ENCODE data around the gene CARMIL1.

Gene CARMIL1

GRCh38 chr6:25601800-25602673, 322.9 kb downstream of the CARMIL1 start:
- peak; percentile 14 for DNase-seq (ENCODE audit: low read depth)
- no peak overlapping the region for H3K4me3 ChIP-seq (ENCODE audit: low read length)
- TF ChIP-seq CTCF (conservative IDR thresholded peaks at IDR 0.05; ENCODE audit: low read depth, low read length) = peak; percentile 37

DNA sequence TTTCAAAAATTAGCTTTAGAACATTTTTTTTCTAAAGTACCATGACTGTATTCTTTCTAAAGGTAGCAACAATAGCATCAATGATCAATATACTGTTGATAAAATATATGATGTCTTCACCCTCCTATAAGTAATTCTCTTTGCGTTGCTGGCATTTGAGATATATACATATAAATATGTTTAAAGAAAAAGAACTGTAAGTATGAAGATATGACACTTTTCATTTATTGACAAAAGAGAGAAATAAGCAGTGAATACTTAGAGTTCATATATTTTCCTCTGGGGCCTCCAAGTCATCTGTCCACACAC, 323.5 kb downstream of the CARMIL1 start:
- TF ChIP-seq CTCF (conservative IDR thresholded peaks at IDR 0.05; ENCODE audit: low read depth, low read length) = no peak
- no peak overlapping the region for H3K4me3 ChIP-seq (ENCODE audit: low read length)

GRCh38 chr6:25603251-25603650, 324.1 kb downstream of the CARMIL1 start:
- H3K4me3 ChIP-seq (ENCODE audit: low read length) = no peak overlapping the region
- DNase-seq (ENCODE audit: low read depth) = no peak
- TF ChIP-seq CTCF (conservative IDR thresholded peaks at IDR 0.05; ENCODE audit: low read depth, low read length) = no peak

More for the DNA sequence above, 323.5 kb downstream of the CARMIL1 start:
- DNase-seq (ENCODE audit: low read depth) = no peak

DNA sequence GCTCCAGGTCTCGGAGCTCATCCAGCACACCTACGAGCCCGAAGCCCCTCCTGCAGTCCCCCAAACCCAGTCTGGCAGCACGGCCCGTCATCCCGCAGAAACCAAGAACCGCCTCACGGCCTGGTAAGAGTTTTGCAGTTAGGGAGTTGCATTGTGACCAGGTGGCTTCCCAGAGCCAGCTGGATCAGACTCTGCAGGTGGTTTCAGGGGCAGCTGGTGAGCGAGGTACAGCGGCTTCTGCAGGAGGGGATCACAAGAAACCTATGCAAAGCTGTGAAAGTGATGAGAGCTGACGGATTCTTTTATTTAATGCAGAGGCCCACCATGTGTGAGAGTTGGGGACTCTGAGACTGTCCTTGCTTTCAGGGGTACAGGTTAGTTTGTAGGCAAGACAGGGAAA, 327.0 kb downstream of the CARMIL1 start:
- DNase-seq (ENCODE audit: low read depth) = no peak
- H3K4me3 ChIP-seq (ENCODE audit: low read length) = no peak overlapping the region
- TF ChIP-seq CTCF (conservative IDR thresholded peaks at IDR 0.05; ENCODE audit: low read depth, low read length) = no peak

DNA sequence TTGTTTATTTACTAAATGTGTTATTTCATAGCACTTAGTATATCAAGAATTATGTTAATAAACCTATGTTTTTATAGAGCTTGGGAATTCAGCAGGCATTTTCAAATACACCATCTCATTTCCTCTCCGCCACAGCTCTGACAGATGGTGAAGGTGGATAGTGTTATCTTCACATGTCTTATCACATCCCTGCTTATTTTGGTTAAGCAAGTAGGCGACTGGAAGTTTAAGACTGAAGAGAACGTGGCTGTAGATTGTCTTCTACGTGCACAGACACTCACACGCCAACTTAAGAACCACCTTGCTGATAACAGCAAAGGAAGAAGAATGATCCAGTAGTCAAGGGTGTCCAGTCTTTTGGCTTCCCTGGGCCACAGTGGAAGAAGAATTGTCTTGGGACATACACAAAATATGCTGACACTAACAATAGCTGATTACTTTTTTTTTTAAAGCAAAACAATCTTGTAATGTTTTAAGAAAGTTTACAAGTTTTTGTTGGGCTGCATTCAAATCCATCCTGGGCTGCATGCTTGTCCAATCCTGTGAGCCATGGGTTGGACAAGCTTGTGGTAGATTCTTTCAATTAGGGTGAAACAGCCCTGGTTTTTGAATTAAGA, 329.5 kb downstream of the CARMIL1 start:
- TF ChIP-seq CTCF (conservative IDR thresholded peaks at IDR 0.05; ENCODE audit: low read depth, low read length) = no peak
- DNase-seq (ENCODE audit: low read depth) = no peak
- H3K4me3 ChIP-seq (ENCODE audit: low read length) = no peak overlapping the region

DNA sequence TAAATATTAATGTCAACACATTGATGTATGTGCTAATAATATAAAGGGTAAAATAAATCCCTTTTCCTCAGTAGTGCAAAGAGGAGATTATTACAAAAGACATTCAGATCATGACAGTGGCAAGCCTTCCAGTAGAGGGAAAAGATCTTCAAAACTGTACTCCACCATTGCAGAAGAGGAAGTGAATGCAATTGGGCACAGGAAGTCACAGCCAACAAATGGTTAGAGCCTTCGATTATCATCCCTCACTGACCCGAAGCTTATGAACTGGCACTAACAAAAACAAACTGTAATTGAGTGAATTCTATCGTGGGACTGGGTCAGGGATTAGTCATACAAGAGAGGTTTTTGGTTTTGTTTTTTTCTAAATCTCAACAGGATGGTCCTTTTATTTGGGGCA, 333.5 kb downstream of the CARMIL1 start:
- no peak overlapping the region for H3K4me3 ChIP-seq (ENCODE audit: low read length)
- no peak for DNase-seq (ENCODE audit: low read depth)
- TF ChIP-seq CTCF (conservative IDR thresholded peaks at IDR 0.05; ENCODE audit: low read depth, low read length) = no peak

GRCh38 chr6:25613415-25613814, 334.2 kb downstream of the CARMIL1 start:
- no peak overlapping the region for H3K4me3 ChIP-seq (ENCODE audit: low read length)
- TF ChIP-seq CTCF (conservative IDR thresholded peaks at IDR 0.05; ENCODE audit: low read depth, low read length) = no peak
- DNase-seq (ENCODE audit: low read depth) = no peak
